ENCODE data around the gene GM2A.
"Not testable (repeated sequence)": the region's sequence is repeated elsewhere in the genome, so short reads cannot be mapped to it uniquely, and the experiment has no call there.

GM2A gene

GRCh38 chr5:151228986-151229385, 24.0 kb upstream of the GM2A start:
- no peak for DNase-seq (ENCODE audit: low read depth)

- no peak for DNase-seq (ENCODE audit: low read depth)
Observed at GRCh38 chr5:151230048-151230680, 22.8 kb upstream of the GM2A start.

- no peak for DNase-seq (ENCODE audit: low read depth)
Observed at GRCh38 chr5:151231359-151231758, 21.6 kb upstream of the GM2A start.

- no peak for DNase-seq (ENCODE audit: low read depth)
Observed at GRCh38 chr5:151233616-151234085, 19.3 kb upstream of the GM2A start.

- DNase-seq (ENCODE audit: low read depth), result no peak
Observed at GRCh38 chr5:151234476-151235238, 18.3 kb upstream of the GM2A start.

DNA sequence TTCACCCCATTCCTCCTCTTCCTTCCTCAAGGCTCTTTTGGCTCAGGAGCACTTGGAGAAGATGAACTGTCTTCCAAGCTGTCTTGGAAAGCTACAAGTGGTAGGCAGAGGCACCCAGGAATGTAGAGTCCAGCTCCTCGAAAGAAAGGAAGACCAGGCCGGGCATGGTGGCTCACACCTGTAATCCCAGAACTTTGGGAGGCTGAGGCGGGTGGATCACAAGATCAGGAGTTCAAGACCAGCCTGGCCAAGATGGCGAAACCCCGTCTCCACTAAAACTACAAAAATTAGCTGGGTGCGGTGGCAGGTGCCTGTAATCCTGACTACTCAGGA, 17.8 kb upstream of the GM2A start:
- not testable (repeated sequence) for DNase-seq (ENCODE audit: low read depth)

- no peak for DNase-seq (ENCODE audit: low read depth)
Observed at GRCh38 chr5:151236888-151237287, 16.1 kb upstream of the GM2A start.

DNA sequence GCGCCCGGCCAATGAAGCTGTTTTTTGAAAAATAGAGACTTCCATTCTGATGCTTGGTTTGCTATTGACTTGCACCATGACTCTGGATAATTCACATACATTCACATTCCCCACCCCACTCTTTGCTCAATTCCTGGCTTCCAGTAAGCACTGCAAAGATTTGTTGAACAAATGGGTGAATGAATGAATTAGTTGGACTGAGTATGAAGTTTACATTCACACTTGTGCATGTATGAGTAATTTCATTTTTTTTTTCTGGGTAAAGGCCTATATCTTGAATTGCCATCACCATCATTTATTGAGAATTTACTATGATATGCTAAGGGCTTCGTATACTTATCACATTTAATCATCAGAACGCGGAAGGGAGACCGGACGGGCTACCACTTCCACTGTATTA, 15.3 kb upstream of the GM2A start:
- no peak for DNase-seq (ENCODE audit: low read depth)

DNA sequence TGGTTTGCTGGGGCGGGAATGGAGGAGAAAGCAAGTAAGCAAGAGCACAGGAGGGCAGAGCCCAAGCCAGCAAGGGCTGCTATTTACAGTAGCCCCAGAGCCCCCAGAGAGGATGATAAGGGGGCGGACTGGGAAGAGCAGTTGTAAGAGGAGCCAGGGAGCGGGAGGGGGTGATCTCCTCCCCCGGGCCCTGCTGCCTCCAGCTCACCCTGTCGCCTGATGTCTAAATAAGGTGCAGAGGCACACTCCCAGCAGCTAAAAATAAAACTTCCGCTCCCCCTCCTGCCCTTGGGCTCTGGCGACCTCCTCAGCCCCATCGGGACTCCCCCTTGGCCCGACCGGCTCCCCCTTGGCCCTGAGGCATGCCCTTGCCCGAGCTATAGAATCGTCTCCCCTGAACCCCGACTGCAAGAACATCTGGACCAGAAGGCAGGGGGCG, 14.7 kb upstream of the GM2A start:
- no peak for DNase-seq (ENCODE audit: low read depth)

DNA sequence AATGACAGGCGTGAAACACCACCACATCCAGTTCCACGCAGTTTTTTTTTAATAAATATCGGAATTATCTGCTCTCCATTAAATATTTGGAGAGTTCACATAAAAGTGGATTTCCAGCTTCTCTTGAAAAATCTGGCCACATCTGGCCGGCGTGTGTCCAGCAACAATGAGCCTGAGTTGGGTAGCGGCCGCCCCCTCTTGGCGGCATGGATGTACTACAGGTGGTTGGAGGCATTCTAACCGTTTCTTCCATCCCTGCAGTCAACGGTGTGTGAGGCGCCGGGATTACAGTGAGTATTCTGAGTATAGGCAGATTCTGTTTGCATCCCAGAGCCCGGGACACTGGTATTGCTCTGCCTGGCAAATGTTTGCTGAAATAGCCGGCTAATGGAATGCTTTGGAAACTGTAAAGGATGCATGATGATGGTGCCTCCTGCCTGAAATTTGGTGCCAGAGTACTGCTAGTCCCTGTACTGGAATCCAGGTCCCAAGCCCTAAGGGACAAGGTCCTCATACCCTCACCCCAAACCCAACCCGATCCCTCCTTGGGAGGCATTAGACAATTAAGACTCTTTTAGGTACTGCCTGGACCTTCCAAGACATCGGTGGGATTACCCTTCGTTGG, 13.6 kb upstream of the GM2A start:
- DNase-seq (ENCODE audit: low read depth), result peak; percentile 29

GRCh38 chr5:151240268-151240835, 12.6 kb upstream of the GM2A start:
- not testable (repeated sequence) for DNase-seq (ENCODE audit: low read depth)

- no peak for DNase-seq (ENCODE audit: low read depth)
Observed at GRCh38 chr5:151240924-151241635, 11.9 kb upstream of the GM2A start.

- no peak for DNase-seq (ENCODE audit: low read depth)
Observed at GRCh38 chr5:151243127-151243526, 9.9 kb upstream of the GM2A start.

DNA sequence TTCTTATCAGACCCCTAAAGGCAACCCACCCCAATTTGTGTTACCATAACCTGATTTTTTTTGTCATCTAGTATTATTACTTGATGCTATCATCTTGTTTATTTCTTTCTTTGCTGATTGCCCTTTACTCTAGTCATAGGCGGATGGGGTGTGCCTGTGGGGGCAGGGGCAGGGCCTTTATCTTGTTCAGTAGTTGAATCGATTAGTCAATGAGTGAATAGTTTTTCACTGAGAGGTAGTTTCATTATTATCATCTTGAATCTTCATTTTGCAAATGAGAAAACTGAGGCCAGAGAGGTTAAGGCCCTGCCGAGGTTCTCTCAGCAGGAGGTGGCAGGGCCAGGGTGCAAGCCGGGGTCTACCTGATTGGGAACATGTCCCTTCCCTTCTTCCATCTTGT, 9.4 kb upstream of the GM2A start:
- no peak for DNase-seq (ENCODE audit: low read depth)

DNA sequence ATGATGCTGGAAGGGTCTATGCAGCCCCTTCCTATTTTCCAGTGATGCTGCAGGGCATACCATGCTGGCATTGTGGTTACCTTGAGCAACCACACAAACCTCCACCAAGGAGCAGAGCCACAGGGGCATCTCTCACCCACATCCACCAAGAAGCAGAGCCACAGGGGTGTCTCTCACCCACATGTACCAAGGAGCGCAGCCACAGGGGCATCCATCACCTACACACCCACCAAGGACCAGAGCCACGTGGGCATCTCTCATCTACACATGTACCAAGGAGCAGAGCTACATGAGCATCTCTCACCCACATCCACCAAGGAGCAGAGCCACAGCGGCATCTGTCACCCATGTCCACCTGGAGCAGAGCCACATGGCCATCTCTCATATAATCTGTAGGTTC, 8.8 kb upstream of the GM2A start:
- no peak for DNase-seq (ENCODE audit: low read depth)

DNA sequence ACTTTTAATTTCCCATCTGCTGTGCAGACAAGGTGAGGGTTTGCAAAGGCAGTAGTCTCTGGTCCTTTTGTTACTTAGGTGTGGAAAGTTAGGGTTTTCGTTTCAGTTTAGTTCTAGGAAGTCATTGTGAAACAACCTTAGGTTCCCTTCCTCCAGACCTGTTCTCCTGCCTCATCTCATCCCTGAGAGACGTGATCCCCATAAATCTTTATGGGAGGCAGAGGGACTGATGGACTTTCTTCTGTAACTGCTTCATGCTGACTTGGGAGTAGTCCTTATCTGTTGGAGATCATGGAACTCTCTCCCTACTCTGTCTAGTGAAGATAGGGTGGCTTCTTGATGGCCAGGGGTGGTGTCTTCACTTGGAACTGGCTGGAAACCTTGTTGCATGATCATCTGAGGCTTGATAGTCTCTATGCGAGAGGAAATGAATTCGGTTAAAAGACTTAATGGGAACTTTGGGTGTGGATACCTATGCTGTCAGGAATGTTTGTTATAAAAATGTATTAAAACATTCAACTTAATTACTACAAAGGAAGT, 7.2 kb upstream of the GM2A start:
- DNase-seq (ENCODE audit: low read depth), result no peak

DNA sequence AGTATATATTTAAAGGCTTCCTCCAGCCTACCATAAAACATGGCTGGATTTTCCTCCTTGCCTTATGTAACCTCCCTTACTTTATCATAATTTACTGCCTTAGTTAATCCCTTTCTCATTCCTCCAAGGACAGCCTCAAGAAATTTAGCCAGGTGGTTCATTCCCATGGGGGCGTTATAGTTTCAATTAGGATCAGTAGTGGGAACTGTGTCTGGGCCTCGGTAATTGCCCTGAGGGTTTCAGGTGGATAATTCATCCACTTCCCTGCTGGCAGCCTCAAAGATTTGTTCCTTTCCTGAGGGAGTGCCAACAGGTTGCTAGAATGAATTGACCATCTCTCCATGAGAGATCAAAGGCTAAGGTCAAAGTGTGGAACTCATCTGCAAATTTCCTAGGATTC, 4.3 kb upstream of the GM2A start:
- DNase-seq (ENCODE audit: low read depth), result no peak

DNA sequence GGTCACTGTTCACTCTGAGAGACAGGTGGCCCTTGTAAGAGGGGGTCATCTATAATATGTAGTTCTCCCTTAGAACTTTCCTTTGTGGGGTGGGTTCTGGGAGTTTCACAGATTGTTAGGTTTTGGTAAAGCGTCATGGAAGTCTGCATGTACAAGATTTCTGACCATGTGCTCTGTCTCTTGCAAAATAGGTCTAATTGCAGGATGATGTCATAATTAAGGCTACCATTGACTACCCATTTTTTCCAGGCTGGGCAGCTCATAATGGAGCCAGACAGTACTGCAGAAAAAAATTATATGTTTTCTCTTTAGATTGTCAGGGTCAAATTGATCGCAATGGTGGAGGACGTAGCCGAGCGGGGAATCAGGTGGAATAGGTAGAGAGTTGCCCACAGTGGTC, 3.7 kb upstream of the GM2A start:
- DNase-seq (ENCODE audit: low read depth), result no peak

DNA sequence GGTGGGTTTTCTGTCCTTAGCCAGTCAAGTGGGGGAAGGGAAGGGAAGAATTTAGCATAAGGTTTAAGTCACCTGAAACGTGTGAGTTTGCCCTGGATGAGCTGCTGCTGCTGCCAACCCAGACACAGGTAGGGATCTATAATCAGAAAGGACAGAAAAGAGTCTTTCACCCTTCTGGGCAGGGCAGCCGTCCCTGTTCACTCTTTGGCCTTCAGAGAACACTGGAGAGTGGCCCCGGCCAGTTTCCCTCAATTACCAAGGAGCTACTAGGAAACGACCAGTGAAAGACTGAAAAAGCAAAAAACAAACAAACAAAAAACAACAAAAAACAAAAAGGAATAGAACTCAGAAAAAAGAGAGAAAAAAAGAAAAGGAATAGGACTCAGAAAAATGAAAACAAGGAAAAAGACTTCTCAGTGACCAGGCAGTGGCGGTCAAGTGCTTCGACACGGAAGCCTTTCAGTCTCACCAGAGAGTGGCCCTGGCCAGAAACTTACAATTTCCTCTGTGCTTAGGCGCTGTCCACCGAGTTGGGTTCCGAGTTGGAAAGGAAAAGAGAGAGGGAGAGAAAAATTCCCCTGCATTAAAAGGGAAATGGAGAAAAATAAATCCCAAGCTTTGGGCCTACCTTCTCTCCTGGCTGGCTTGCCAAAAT, 2.5 kb upstream of the GM2A start:
- no peak for DNase-seq (ENCODE audit: low read depth)

DNA sequence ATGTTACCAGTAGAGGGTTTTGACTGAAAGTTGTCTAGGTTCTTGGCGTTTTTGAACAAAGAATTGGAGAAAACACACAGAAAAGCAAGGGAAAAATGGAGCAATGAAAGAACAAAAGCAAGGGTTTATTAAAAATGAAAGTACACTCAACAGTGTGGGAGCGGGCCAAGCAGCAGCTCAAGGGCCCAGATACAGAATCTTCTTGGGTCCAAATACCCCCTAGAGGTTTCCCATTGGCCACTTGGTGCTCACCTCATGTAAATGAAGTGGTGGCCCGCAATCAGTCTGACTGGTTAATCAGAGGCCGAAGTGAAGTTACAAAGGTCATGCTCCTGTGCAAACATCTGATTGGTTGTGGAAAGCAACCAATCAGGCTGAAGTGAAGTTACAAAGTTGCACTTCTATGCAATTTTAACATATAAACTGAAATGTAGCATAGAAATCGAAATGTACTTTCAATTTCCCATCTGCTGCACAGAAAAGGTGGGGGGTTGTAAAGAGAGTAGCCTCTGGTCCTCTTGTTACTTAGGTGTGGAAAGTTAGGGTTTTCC, 1.9 kb upstream of the GM2A start:
- no peak for DNase-seq (ENCODE audit: low read depth)

DNA sequence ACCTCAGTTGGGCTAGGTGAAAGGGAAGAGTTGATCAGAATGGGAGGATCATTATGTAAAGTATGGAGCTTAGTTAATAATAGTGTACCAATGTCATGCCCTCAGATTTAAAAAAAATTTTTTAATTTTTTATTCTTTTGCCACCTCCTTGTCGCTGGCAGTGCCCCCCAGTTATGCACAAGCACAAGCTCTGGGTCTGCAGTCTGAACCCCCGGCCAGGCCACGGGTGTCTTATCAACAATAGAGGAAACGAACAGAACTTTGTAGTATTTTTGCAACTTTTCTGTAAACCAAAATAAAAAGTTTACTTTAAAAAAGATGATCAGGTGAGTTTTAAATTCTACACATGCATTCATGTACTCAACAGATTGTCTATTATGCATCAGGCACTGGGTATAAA, 1.4 kb upstream of the GM2A start:
- no peak for DNase-seq (ENCODE audit: low read depth)
